Nephron progenitor cell (in vitro differentiated cells): Measurements from ENCODE around the gene DNAH12.

Experiments used
- DNase-seq: peaks from one replicate; pipeline ENCODE4 v3.0.0; 2021
- H3K27ac Mint-ChIP-seq: 2 replicates; pipeline ENCODE4 v1.8.0; 2021; ENCODE audit warnings: mild to moderate bottlenecking, moderate library complexity, mixed read lengths
- H3K27me3 Mint-ChIP-seq: 2 replicates; pipeline ENCODE4 v1.8.0; 2021; ENCODE audit warnings: mild to moderate bottlenecking, low read depth, mixed read lengths; ENCODE audit not compliant: poor library complexity
- H3K36me3 Mint-ChIP-seq: 2 replicates; pipeline ENCODE4 v1.8.0; 2021; ENCODE audit warnings: low read depth, mixed read lengths
- H3K4me1 Mint-ChIP-seq: 2 replicates; pipeline ENCODE4 v1.8.0; 2021; ENCODE audit warnings: mixed read lengths
- H3K4me3 Mint-ChIP-seq: 2 replicates; pipeline ENCODE4 v1.8.0; 2021; ENCODE audit warnings: mild to moderate bottlenecking, moderate library complexity, mixed read lengths
- H3K9me3 Mint-ChIP-seq: 2 replicates; pipeline ENCODE4 v1.8.0; 2021; ENCODE audit warnings: mild to moderate bottlenecking, moderate library complexity, mixed read lengths
- CTCF ChIP-seq: fragments of 200-600 bp; sonication (generic); IDR thresholded peaks from 2 replicates; pipeline ENCODE4 v1.5.0; 2021; ENCODE audit warnings: antibody characterized with exemption

DNAH12 gene

GRCh38 chr3:57582474-57583168 lies 38.5 kb upstream of the DNAH12 start:
- H3K4me1 Mint-ChIP-seq = peaks cover 5% of the 10 kb centered on the region
- H3K27me3 Mint-ChIP-seq = no peaks in the 10 kb centered on the region
- no peak overlapping the region for H3K27ac Mint-ChIP-seq
- no peak overlapping the region for H3K4me3 Mint-ChIP-seq
- no peaks in the 10 kb centered on the region for H3K9me3 Mint-ChIP-seq
- H3K36me3 Mint-ChIP-seq = peaks cover 55% of the 10 kb centered on the region
- TF ChIP-seq CTCF = no peak
- DNase-seq = no peak

DNA sequence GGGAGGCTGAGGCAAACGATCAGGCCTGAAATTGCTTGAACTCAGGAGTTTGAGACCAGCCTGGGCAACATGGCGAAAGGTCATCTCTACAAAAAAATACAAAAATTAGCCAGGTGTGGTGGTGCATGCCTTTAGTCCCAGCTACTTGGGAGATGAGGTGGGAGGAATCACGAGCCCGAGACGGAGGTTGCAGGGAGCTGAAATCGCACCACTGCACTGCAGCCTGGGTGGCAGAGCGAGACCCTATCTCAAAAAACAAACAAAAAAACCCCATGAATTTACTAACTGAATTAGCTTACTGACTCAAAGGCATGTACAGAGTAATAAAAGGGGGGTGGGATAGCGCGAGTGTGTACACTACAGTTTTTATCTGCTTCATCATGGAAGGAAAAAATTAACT lies 33.7 kb upstream of the DNAH12 start:
- H3K4me3 Mint-ChIP-seq = no peak overlapping the region
- DNase-seq = peak; percentile 17
- peaks cover 11% of the 10 kb centered on the region for H3K4me1 Mint-ChIP-seq
- H3K9me3 Mint-ChIP-seq = no peaks in the 10 kb centered on the region
- TF ChIP-seq CTCF = no peak
- H3K27ac Mint-ChIP-seq = peak overlapping the region; percentile 94
- H3K36me3 Mint-ChIP-seq = peaks cover 81% of the 10 kb centered on the region
- H3K27me3 Mint-ChIP-seq = no peaks in the 10 kb centered on the region

DNA sequence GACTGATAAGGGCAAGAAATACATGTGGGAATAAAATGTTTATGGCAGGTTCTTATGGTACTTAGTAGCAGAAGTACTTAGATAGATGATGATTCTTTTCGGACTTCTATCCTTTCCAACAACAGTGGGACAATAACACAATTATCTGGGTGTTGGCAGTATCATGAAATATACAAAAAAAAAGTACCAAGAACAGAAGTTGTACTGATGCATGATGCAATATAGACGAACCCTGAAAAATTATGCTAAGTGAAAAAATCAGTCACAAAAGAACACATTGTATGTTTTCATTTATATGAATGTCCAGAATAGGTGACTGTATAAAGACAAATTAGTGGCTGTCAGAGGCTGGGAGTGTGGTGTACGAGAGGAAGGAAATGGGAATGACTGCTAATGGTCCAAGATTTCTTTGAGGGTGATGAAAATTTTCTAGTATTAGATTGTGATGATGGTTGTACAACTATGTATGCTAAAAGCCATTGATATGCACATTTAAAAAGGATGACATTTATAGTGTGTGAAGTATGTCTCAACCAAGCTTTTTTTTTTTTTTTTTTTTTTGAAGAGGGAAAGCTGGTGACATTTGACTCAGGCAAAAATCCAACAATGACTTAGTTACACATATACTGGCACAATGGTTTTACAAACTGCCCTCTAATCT lies 32.0 kb upstream of the DNAH12 start:
- TF ChIP-seq CTCF = no peak
- no peak overlapping the region for H3K4me3 Mint-ChIP-seq
- H3K4me1 Mint-ChIP-seq = peaks cover 11% of the 10 kb centered on the region
- no peaks in the 10 kb centered on the region for H3K9me3 Mint-ChIP-seq
- peaks cover 91% of the 10 kb centered on the region for H3K36me3 Mint-ChIP-seq
- DNase-seq = no peak
- no peaks in the 10 kb centered on the region for H3K27me3 Mint-ChIP-seq
- no peak overlapping the region for H3K27ac Mint-ChIP-seq

DNA sequence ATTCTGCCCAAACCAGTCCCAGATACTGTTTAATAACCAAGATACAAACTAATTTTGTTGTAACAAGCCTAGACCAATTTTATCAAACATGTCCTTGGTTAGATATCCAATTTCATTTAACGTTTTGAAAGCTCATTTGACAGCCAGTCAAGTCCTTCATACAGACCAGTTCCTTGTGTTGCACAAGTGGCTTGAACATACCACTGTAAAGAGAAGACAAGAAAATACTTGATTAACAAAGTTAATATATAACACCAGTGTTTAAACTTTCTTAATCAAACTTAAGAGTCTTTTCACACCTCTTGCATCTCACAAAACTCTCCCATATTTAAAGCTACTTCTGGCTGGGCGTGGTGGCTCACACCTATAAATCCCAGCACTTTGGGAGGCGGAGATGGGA lies 28.0 kb upstream of the DNAH12 start:
- Mint-ChIP-seq H3K27ac (no peak overlapping the region), H3K27me3 (no peaks in the 10 kb centered on the region), H3K9me3 (no peaks in the 10 kb centered on the region), H3K4me3 (no peak overlapping the region), H3K4me1 (peaks cover under 1% of the 10 kb centered on the region), H3K36me3 (peaks cover 68% of the 10 kb centered on the region)
- no peak for TF ChIP-seq CTCF
- DNase-seq = no peak

- H3K27me3 Mint-ChIP-seq = no peaks in the 10 kb centered on the region
- no peaks in the 10 kb centered on the region for H3K4me1 Mint-ChIP-seq
- TF ChIP-seq CTCF = no peak
- peaks cover 64% of the 10 kb centered on the region for H3K36me3 Mint-ChIP-seq
- H3K9me3 Mint-ChIP-seq = no peaks in the 10 kb centered on the region
- no peak for DNase-seq
- no peak overlapping the region for H3K4me3 Mint-ChIP-seq
- no peak overlapping the region for H3K27ac Mint-ChIP-seq
Observed at GRCh38 chr3:57570878-57571277, 26.7 kb upstream of the DNAH12 start.
